D341Med (cell line): ENCODE measurements around the gene PCDHB15.
"Not testable (repeated sequence)": the region's sequence is repeated elsewhere in the genome, so short reads cannot be mapped to it uniquely, and the experiment has no call there.

ENCODE experiments used
- DNase-seq: peaks from one replicate; pipeline ENCODE4 v3.0.0; 2012; ENCODE audit warnings: low spot score

Gene PCDHB15

GRCh38 chr5:141245250-141245717 is at the start of gene PCDHB15:
Gene PCDHB15, plus strand, starts transcription at chr5:141245395. Its CDS starts 184 bp downstream, at chr5:141245579.
- DNase-seq = no peak

DNA sequence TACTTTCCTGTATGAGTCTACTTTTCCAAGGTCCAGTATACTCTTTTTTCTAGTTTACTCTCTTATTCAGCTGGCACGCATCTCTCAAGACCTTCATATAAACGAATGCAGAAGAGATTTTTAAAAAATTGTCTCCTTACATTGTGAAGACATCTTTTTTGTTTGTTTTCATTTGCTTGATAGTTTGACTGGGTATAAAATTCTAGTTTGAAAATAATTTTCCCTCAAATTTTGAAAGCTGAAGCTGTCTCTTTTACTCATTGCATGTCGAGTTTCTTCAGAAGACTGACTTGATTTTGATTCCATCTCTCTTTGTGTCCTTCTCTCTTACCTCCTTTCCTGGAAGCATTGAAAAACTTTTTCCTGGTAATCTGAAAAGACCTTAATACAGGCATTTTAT is 48.8 kb upstream of the PCDHB15 start:
- DNase-seq = no peak

DNA sequence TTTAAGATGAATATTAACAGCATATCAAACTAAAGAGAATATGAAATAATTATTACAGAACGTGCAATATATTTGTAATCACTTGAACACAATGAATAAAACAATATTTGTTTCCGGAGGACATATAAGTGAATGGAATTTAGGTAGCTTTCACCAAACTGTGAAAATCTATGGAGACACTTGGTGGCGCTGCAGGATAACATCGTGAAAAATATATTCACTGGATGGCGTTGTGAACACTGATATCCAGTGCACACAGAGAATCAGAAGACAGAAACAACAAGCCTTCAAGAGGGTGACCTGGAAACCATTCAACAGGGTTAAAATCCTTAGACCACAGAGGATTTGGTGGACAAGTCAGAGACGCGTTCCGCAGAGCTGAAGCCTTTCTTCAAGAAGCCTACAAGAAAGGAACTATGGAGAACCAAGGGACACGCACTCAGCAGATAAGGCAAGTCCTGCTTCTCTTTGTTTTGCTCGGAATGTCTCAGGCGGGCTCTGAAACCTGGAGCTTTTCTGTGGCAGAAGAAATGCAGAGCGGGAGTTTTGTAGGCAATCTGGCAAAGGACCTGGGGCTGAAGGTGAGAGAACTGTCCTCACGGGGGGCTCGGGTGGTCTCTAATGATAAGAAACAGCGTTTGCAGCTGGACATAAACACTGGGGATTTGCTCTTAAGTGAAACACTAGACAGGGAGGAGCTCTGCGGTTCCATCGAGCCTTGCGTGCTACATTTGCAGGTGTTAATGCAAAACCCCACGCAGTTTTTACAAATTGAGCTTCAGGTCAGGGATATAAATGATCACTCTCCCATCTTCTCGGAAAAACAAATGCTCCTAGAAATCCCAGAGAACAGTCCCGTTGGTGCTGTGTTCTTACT is 45.6 kb upstream of the PCDHB15 start, which contains the start of gene PCDHB11:
PCDHB11 (plus strand) TSS at position 269 of the 877 bp plus-strand sequence; CDS start at position 417, 148 bp downstream.
- DNase-seq = no peak

DNA sequence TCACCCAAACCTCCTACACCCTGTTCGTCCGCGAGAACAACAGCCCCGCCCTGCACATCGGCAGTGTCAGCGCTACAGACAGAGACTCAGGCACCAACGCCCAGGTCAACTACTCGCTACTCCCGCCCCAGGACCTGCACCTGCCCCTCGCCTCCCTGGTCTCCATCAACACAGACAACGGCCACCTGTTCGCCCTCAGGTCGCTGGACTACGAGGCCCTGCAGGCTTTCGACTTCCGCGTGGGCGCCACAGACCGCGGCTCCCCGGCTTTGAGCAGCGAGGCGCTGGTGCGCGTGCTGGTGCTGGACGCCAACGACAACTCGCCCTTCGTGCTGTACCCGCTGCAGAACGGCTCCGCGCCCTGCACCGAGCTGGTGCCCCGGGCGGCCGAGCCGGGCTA is 44.1 kb upstream of the PCDHB15 start:
- not testable (repeated sequence) for DNase-seq

- not testable (repeated sequence) for DNase-seq
Measured at GRCh38 chr5:141201646-141202045, 43.5 kb upstream of the PCDHB15 start.

DNA sequence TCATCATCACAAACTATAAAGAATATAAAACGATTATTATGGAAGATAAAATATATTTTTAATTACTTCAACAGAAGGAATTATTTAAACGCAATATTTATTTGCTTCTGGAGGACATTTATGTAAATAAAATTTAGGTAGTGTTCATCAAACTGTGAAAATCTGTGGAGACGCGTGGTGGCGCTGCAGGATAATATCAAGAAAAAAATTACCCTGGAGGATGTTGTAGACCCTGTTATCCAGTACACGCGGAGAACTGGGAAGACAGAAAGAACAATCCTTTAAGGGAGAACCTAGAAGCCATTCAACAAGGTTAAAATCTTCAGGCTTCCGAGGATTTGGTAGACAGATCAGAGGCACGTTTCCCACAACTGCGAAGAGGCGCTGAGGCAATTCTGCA is 36.7 kb upstream of the PCDHB15 start, which contains the start of gene PCDHB12:
PCDHB12 (plus strand) TSS at position 242 of the 400 bp plus-strand sequence. CDS start 189 bp downstream, outside the sequence.
- DNase-seq = no peak

DNA sequence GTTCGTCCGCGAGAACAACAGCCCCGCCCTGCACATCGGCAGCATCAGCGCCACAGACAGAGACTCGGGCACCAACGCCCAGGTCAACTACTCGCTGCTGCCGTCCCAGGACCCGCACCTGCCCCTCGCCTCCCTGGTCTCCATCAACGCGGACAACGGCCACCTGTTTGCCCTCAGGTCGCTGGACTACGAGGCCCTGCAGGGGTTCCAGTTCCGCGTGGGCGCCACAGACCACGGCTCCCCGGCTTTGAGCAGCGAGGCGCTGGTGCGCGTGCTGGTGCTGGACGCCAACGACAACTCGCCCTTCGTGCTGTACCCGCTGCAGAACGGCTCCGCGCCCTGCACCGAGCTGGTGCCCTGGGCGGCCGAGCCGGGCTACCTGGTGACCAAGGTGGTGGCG is 34.9 kb upstream of the PCDHB15 start:
- DNase-seq = not testable (repeated sequence)

DNA sequence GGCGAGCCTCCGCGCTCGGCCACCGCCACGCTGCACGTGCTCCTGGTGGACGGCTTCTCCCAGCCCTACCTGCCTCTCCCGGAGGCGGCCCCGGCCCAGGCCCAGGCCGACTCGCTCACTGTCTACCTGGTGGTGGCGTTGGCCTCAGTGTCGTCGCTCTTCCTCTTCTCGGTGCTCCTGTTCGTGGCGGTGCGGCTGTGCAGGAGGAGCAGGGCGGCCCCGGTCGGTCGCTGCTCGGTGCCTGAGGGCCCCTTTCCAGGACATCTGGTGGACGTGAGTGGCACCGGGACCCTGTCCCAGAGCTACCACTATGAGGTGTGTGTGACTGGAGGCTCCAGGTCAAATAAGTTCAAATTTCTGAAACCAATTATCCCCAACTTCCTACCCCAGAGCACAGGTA is 34.3 kb upstream of the PCDHB15 start:
- DNase-seq = not testable (repeated sequence)

DNA sequence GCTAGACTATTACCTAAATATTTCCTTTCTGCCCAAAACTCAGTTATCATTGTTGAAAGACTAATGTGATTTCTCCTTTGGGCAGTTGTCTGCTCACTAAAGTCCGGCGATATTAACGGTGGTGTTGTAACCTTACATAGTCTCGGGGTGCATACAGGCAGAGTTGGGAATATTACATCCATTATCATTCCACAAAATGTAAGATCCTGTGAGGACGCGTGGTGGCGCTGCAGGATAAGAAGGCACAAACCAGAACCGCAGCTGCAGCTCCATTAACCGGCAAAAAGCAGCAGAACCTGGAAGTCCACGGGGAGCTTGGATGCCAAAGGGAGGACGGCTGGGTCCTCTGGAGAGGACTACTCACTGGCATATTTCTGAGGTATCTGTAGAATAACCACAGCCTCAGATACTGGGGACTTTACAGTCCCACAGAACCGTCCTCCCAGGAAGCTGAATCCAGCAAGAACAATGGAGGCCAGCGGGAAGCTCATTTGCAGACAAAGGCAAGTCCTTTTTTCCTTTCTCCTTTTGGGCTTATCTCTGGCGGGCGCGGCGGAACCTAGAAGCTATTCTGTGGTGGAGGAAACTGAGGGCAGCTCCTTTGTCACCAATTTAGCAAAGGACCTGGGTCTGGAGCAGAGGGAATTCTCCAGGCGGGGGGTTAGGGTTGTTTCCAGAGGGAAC is 31.4 kb upstream of the PCDHB15 start, which contains the start of gene PCDHB13:
PCDHB13 (plus strand) TSS at position 264 of the 684 bp plus-strand sequence; CDS start at position 469, 205 bp downstream.
- DNase-seq = not testable (repeated sequence)

GRCh38 chr5:141214583-141214982 is 30.6 kb upstream of the PCDHB15 start:
- DNase-seq = not testable (repeated sequence)

DNA sequence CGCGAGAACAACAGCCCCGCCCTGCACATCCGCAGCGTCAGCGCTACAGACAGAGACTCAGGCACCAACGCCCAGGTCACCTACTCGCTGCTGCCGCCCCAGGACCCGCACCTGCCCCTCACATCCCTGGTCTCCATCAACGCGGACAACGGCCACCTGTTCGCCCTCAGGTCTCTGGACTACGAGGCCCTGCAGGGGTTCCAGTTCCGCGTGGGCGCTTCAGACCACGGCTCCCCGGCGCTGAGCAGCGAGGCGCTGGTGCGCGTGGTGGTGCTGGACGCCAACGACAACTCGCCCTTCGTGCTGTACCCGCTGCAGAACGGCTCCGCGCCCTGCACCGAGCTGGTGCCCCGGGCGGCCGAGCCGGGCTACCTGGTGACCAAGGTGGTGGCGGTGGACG is 29.7 kb upstream of the PCDHB15 start:
- not testable (repeated sequence) for DNase-seq

GRCh38 chr5:141216035-141216434 is 29.2 kb upstream of the PCDHB15 start:
- not testable (repeated sequence) for DNase-seq

DNA sequence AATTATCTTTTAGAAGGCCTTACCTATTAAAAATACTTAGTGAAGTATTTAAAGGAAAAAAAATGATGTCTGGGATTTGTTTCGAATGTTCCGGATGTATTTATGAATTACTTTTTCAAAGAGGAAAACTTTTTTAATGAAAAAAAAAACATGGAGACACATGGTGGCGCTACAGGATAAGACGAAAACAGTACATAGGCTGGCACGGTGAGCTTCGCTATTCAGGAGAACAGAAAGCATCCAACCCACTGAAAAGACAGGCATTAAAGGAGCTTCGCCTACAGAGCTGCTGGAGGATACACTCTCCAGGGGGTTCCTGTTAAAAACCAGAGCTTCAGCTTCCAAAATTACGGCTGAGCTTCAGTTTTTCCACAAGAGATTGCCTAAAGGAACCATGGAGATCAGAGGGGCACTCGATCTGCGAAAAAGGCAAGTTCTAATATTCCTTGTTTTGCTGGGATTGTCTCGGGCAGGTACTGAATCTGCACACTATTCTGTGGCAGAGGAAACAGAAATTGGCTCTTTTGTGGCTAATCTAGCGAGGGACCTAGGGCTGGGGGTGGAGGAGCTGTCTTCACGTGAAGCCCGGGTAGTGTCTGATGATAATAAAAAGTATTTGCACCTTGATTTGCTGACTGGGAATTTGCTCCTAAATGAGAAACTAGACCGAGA is 21.9 kb upstream of the PCDHB15 start, which contains the start of gene PCDHB14:
PCDHB14 (plus strand) TSS at position 232 of the 672 bp plus-strand sequence; CDS start at position 395, 163 bp downstream.
- DNase-seq = peak; percentile 34

- not testable (repeated sequence) for DNase-seq
Measured at GRCh38 chr5:141224844-141225243, 20.4 kb upstream of the PCDHB15 start.

DNA sequence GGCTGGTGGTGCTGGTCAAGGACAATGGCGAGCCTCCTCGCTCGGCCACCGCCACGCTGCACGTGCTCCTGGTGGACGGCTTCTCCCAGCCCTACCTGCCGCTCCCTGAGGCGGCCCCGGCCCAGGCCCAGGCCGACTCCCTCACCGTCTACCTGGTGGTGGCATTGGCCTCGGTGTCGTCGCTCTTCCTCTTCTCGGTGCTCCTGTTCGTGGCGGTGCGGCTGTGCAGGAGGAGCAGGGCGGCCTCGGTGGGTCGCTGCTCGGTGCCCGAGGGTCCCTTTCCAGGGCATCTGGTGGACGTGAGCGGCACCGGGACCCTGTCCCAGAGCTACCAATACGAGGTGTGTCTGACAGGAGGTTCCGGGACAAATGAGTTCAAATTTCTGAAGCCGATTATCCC is 19.8 kb upstream of the PCDHB15 start:
- DNase-seq = not testable (repeated sequence)

DNA sequence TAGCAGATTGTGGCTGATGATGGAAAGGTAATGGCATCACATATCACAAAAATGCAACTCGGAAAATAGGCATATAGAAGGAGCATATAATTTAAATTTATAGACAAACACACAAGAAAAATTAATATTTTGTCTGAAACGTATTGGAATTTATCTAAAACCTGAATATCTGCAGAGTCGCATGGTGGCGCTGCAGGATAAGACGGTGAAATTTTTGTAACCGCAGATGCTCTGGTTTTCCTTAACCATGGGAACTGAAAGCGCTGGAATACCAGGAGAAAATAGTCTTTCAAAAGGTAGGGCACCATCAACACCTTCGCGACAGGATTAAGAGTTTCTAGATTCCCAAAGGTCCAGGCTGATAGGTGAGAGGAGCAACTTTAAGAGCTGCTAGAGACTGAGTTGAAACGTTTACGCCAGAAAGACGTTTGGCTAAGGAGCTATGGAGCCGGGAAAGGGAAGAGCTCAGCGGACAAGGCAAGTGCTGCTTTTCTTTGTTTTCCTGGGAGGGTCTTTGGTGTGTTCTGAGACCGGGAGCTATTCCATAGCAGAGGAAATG is 11.0 kb upstream of the PCDHB15 start:
- no peak for DNase-seq

DNA sequence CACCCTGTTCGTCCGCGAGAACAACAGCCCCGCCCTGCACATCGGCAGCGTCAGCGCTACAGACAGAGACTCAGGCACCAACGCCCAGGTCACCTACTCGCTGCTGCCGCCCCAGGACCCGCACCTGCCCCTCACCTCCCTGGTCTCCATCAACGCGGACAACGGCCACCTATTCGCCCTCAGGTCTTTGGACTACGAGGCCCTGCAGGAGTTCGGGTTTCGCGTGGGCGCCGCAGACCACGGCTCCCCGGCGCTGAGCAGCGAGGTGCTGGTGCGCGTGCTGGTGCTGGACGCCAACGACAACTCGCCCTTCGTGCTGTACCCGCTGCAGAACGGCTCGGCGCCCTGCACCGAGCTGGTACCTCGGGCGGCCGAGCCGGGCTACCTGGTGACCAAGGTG is 9.3 kb upstream of the PCDHB15 start:
- not testable (repeated sequence) for DNase-seq

DNA sequence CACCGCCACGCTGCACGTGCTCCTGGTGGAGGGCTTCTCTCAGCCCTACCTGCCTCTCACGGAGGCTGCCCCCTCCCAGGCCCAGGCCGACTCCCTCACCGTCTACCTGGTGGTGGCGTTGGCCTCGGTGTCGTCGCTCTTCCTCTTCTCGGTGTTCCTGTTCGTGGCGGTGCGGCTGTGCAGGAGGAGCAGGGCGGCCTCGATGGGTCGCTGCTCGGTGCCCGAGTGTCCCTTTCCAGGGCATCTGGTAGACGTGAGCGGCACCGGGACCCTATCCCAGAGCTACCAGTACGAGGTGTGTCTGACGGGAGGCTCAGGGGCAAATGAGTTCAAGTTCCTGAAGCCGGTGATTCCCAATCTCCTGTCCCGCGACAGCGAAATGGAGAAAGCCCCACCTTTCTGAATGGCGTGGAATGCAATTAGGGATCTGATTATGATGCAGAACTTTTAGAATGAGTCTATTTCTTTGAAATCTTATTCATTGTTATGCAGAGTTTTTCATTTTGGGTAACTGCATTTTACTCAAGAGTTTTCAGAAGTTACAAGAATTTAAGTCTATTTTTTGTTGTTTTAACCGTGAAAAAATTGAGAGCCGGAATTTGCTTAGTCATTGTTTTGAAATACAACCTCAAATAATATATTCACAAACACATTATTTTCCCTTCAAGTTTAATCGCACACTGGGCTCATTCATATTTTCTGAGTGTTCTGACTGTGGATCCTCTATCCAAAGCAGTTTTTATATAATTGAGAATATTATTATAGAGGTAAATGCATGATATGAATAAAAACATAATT is 8.5 kb upstream of the PCDHB15 start:
- no peak for DNase-seq

- DNase-seq = no peak
Measured at GRCh38 chr5:141241496-141241895, 3.7 kb upstream of the PCDHB15 start.

DNA sequence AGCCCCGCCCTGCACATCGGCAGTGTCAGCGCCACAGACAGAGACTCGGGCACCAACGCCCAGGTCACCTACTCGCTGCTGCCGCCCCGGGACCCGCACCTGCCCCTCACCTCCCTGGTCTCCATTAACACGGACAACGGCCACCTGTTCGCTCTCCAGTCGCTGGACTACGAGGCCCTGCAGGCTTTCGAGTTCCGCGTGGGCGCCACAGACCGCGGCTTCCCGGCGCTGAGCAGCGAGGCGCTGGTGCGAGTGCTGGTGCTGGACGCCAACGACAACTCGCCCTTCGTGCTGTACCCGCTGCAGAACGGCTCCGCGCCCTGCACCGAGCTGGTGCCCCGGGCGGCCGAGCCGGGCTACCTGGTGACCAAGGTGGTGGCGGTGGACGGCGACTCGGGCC is 1.8 kb downstream of the PCDHB15 start:
- DNase-seq = not testable (repeated sequence)

GRCh38 chr5:141247434-141247833 is 2.2 kb downstream of the PCDHB15 start:
- not testable (repeated sequence) for DNase-seq
